HUES64 (cell line): ENCODE data around the gene EDC3.
A peak's percentile ranks its signal among the peaks of the same experiment; 100 is the strongest.

Experiments used
- H3K27ac ChIP-seq: 2 replicates; pipeline ENCODE4 v1.7.0; 2013; ENCODE audit warnings: low read depth, low read length, inconsistent platforms
- H3K27me3 ChIP-seq: 2 replicates; pipeline ENCODE4 v1.6.1; 2013; ENCODE audit warnings: mild to moderate bottlenecking, low read length; ENCODE audit not compliant: insufficient read depth
- H3K36me3 ChIP-seq: 2 replicates; pipeline ENCODE4 v1.6.1; 2013; ENCODE audit warnings: mild to moderate bottlenecking, low read length; ENCODE audit not compliant: insufficient read depth
- H3K4me1 ChIP-seq: 2 replicates; pipeline ENCODE4 v1.6.1; 2013; ENCODE audit warnings: mild to moderate bottlenecking, low read length, moderate library complexity; ENCODE audit not compliant: insufficient read depth
- H3K4me3 ChIP-seq: 2 replicates; pipeline ENCODE4 v1.5.1; 2013; ENCODE audit warnings: mild to moderate bottlenecking, low read length, moderate library complexity
- H3K9ac ChIP-seq: 2 replicates; pipeline ENCODE4 v1.6.1; 2013; ENCODE audit warnings: mild to moderate bottlenecking, low read depth, low read length
- H3K9me3 ChIP-seq: 2 replicates; pipeline ENCODE4 v1.6.1; 2013; ENCODE audit warnings: low read depth, low read length; ENCODE audit not compliant: insufficient read depth
- WGBS: fragments of 150-250, 120-280 bp; methylation state at CpG from one replicate; pipeline ENCODE4 v1.1.7; 2013; ENCODE audit warnings: missing lambda C conversion rate; 5-methylcytosine and 5-hydroxymethylcytosine counted together

Gene EDC3

DNA sequence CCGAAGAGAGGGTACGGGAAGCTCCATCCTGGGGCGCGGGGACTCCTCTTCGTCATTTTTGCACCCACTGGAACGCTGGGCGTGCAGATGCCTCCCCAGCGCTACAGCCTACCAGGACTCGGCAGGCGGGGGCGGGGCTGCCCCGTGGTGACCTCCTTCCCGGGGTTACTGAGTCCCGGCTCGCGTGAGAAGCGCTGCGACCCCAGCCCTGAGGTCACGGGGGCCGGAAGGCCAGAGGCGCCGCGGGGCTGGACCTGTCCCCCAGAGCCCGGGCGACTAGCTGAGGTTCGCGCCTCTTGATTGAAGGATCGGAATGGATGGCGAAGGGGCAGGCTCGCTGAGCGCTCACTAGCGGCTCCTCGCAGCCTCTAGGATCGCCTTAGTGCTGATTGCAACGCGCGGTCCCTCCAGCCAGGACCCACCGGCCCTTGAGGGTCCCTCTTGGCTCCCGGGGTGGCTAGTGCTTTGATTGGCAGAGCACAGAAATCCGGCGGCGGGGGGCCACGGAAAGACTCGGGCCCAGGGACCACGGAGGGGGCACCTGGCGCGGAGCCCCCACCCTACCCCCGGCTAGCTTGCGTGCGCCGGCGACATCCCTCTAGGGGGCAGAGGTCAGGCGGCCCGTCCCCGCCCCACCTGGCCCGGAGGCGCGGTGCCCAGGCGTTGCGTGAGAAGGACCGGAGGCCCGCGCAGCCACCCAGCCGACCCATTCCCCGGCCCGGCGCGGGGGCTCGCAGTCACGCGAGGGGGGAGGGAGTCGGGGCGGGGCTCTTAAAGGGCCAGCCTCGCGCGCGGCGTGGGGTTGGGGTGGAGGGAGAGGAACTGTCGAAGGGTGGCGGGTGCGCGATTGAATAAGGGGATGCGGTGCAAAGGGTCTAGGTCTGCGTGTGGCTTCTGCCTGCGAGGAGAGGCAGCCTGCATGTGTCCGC, 30.3 kb upstream of the EDC3 start:
- Histone ChIP-seq H3K9me3 (no peaks in the 10 kb centered on the region), H3K4me3 (peak overlapping the region; percentile 77), H3K36me3 (no peaks in the 10 kb centered on the region), H3K9ac (peak overlapping the region; percentile 65), H3K27ac (peak overlapping the region; percentile 73; the same call in 1 of the 2 replicates), H3K27me3 (peaks cover 39% of the 10 kb centered on the region), H3K4me1 (peaks cover 4% of the 10 kb centered on the region; the same call in 1 of the 2 replicates)
- WGBS: 4% methylated on average over 86 of the region's 86 CpGs

DNA sequence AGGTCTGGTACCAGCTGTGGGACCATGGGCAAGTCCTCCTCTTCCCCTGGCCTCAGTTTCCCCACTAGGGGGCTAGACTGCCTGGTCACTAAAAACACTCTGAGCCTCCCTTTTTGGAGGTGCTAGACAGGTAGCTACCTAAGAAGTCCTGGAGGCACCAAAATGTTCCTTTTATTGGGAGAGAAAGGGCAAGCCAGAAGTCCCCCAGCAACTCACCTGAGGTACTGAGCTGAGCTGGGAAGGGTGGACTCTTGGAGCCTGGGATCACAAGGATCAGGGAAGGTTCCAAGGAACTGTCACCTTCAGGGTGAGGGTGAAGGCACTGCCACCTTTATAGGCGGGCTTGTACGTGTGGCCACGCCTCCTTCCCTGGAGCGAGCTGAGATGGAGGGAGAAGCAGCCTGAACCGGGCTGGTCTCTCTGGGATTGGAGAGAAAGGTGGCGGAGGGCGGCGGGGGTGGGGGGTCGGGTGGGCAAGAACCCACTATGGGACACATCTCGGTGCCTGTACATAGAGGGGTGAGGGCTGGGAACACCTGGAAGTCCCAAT, 29.5 kb upstream of the EDC3 start, which contains the start of gene CYP1A1:
CYP1A1 (minus strand) TSS at position 304 of the 550 bp plus-strand sequence. CDS start 2,431 bp downstream, outside the sequence.
- peak within 1 kb of the TSS; percentile 73; the same call in 1 of the 2 replicates for H3K27ac ChIP-seq

DNA sequence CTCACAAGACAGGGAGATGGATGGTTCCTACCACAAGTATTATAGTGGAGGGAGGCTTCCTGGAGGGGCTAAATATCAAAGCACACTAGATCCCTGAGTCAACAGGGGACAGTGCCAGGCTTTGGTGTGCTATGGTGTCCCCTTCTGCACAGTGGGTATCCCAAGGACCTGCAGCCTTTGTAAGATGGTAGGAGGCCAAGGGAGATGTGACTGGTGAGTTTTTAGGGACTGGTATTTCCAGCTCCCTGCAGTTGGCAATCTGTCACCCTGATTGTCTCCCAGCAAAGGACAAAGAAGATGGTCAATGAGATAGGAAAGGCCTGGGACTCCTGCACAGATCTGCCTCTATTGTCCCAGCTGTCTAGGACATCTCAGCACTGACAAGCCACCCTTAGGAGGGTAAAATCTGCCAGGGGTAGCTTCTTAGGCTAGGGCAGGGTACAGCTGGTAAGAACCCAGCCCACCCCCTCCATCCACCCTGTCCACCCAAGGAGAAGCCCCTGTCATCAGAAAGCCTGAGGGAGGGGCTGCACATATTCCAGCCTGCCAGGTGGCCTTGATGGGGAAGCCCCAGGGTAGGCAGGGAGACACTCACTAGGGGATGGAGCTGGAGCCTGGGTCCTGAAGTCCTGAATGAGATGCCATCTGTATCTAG, 28.9 kb upstream of the EDC3 start:
- no peak overlapping the region for H3K27ac ChIP-seq
- peaks cover 38% of the 10 kb centered on the region for H3K27me3 ChIP-seq
- H3K9me3 ChIP-seq: no peaks in the 10 kb centered on the region
- H3K4me1 ChIP-seq: peaks cover 4% of the 10 kb centered on the region; the same call in 1 of the 2 replicates
- no peak overlapping the region for H3K4me3 ChIP-seq
- H3K36me3 ChIP-seq: no peaks in the 10 kb centered on the region
- no peak overlapping the region for H3K9ac ChIP-seq

More for the DNA sequence above, 29.5 kb upstream of the EDC3 start, which contains the start of gene CYP1A1:
- peaks cover 38% of the 10 kb centered on the region for H3K27me3 ChIP-seq
- peak within 1 kb of the TSS; percentile 65 for H3K9ac ChIP-seq
- 3% methylated on average over 4 of the region's 10 CpGs for WGBS
- peaks cover 4% of the 10 kb centered on the region; the same call in 1 of the 2 replicates for H3K4me1 ChIP-seq
- no peaks in the 10 kb centered on the region for H3K9me3 ChIP-seq
- H3K36me3 ChIP-seq: no peaks in the 10 kb centered on the region
- peak within 1 kb of the TSS; percentile 77 for H3K4me3 ChIP-seq

DNA sequence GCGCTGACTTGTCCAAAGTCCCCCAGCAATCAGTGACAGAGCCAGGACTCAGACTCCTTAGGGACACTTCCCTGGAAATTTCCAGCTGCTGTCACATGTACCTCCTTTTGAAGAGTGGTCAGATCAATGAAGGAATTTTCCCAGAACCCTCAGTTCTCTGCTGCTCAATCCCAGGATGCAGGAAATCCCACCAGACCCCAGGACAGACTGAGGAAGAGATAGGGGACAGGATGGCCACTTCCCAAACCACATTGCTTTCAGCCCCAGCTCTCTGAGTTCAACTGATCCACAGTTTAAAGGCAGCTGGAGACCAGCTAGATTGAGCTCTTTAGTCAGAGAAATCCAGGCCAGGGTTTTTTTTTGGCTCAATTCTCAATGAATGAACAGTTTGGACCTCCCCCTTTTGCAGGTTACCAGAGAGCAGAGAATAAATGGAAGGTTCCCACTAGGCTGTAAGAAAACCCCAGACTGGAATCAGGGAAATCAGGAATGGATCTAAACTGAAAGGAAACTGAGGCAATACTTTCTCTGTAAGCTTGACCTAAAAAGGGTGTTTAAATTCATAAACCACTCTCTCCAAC, 28.0 kb upstream of the EDC3 start:
- Histone ChIP-seq H3K4me3 (no peak overlapping the region), H3K9me3 (no peaks in the 10 kb centered on the region), H3K27me3 (peaks cover 38% of the 10 kb centered on the region), H3K27ac (no peak overlapping the region), H3K9ac (no peak overlapping the region), H3K4me1 (peaks cover 4% of the 10 kb centered on the region; the same call in 1 of the 2 replicates), H3K36me3 (no peaks in the 10 kb centered on the region)
- WGBS: 90% methylated on average over 1 of the region's 1 CpG

DNA sequence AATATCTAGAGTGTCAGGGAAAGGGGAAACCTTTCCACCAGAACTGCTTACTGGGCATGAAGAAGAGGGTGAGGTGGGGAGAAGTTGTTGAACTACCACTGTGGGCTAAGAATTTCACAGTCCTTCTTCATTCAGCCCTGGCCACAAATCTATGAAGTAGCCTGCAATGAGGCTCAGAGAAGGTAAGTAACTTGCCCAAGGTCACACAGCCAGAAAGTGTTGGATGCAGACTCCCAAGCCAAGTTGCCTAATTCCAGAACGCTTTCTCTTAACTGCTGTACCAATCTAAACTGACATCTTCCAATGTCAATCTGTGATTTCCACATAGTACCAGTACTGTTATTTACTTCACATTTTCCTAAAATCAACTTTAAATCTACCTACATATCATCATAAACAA, 27.4 kb upstream of the EDC3 start:
- Histone ChIP-seq H3K4me1 (peaks cover 4% of the 10 kb centered on the region; the same call in 1 of the 2 replicates), H3K9me3 (no peaks in the 10 kb centered on the region), H3K4me3 (no peak overlapping the region), H3K27ac (no peak overlapping the region), H3K9ac (no peak overlapping the region), H3K27me3 (peaks cover 38% of the 10 kb centered on the region), H3K36me3 (no peaks in the 10 kb centered on the region)
- 85% methylated on average over 1 of the region's 1 CpG for WGBS

DNA sequence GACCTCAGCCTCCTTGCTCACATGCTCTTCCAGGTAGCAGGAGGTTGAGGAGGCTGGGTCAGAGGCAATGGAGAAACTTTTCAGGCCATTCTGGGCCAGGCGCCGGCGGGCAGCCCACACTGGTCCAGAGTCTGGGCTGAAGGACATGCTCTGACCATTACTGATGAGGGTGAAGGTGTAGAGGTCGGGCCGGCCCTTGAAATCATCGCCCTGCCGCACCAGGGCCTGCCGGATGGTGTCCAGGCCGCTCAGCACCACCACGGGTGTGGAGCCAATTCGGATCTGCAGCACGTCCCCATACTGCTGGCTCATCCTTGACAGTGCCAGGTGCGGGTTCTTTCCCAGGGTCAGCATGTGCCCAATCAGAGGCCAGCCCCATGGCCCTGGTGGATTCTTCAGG, 26.8 kb upstream of the EDC3 start:
- H3K4me3 ChIP-seq: no peak overlapping the region
- peaks cover 33% of the 10 kb centered on the region for H3K27me3 ChIP-seq
- 92% methylated on average over 13 of the region's 13 CpGs for WGBS
- no peaks in the 10 kb centered on the region for H3K36me3 ChIP-seq
- no peaks in the 10 kb centered on the region for H3K9me3 ChIP-seq
- H3K9ac ChIP-seq: no peak overlapping the region
- peaks cover 4% of the 10 kb centered on the region; the same call in 1 of the 2 replicates for H3K4me1 ChIP-seq
- no peak overlapping the region for H3K27ac ChIP-seq

DNA sequence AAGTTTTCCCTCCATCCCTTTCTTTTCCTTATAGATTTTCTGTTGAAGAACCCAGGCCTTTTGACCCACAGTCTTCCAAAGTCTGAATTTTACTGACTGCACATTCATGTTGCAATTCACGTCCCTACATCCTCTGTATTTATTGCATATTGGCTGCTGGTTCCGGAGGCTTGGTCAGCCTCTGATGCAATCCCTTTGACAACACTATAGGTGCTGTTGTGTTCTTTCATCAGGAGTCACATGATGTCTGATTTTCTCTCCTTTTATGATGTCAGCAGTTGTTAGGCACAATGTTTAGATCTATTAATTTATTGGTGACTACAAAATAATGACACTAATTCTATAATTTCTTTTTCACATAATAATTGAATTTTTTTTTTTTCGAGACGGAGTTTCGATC, 20.8 kb upstream of the EDC3 start:
- H3K4me3 ChIP-seq: no peak overlapping the region
- no peaks in the 10 kb centered on the region for H3K36me3 ChIP-seq
- H3K9me3 ChIP-seq: no peaks in the 10 kb centered on the region
- no peaks in the 10 kb centered on the region for H3K27me3 ChIP-seq
- H3K4me1 ChIP-seq: no peaks in the 10 kb centered on the region
- H3K27ac ChIP-seq: no peak overlapping the region
- no peak overlapping the region for H3K9ac ChIP-seq
- 90% methylated on average over 5 of the region's 5 CpGs for WGBS

DNA sequence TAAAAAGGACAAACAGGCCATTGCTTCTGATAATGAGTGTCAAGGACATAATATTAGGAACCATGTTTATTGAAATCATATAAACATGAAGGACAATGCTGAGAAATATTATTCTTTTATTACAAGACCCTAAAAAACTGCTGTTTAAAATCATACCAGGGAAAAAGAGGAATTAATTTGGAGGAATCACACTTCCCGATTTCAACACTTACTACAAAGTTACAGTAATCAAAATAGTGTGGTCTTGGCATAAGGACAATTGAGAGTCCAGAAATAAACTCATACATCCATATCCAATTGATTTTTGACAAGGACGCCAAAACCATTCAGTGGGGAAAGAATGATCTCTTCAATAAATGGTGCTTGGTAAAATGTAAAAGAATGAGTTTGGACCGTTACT, 16.5 kb upstream of the EDC3 start:
- WGBS: no CpG with 5 or more reads among the region's 3 CpGs
- Histone ChIP-seq H3K4me3 (no peak overlapping the region), H3K9me3 (no peaks in the 10 kb centered on the region), H3K36me3 (no peaks in the 10 kb centered on the region), H3K27ac (no peak overlapping the region), H3K27me3 (peaks cover 11% of the 10 kb centered on the region), H3K4me1 (no peaks in the 10 kb centered on the region), H3K9ac (no peak overlapping the region)

DNA sequence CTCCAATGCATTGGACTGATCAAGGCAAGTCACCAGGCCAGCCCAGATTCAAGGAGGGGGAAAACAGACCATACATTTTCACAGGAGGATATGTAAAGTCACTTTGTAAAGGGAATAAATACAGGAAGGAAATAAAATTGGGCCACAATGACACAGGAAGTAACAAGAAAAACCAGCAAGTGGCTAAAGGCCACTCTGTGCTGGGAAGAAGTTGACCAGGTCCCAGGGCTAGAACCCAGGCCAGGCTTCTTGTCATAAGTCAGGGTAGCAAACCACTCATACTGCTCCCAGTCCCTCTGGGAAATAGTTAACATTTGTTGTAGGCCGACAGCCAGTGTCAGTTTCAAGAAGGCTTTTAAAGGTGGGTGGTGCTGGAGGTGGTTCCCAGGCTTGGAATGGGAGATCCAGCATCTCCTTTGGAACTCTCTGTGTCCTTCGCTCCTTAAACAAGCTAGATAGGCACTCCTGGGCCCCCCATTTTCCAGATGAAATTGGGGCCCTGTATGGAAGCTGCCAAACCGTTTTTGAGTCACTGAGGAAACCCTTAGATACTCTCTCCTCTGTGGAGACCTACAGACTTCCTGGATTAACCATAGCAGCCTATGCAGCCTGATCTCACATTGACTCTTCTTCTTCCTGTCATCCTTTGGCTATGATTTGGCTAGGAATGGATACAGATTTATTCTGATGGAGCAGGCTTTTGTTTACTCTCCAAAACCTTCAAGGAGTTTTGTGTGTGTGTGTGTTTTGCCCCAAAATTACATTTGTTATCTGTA, 14.7 kb upstream of the EDC3 start:
- Histone ChIP-seq H3K4me1 (no peaks in the 10 kb centered on the region), H3K9me3 (no peaks in the 10 kb centered on the region), H3K27ac (no peak overlapping the region), H3K36me3 (no peaks in the 10 kb centered on the region), H3K27me3 (peaks cover 17% of the 10 kb centered on the region), H3K9ac (no peak overlapping the region), H3K4me3 (no peak overlapping the region)
- WGBS: 71% methylated on average over 3 of the region's 3 CpGs

DNA sequence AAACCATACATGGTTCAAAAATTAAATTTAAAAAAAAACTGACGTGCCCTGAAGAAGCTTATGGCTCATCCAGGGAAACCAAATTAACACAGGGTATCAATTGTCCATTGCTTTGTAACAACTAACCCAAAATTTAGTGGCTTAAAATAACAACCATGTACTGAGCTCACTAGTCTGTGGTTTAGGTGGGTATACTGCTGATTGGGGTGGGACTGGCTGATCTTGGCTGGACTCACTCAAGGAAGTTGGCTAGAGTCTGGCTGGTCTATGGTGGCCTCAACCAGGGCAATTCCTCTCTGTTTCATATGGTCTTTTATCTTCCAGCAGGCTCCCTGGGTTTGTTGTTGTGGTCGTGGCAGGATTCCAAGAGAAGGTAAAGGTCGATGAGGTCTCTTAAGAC, 14.1 kb upstream of the EDC3 start:
- 69% methylated on average over 3 of the region's 3 CpGs for WGBS
- H3K9me3 ChIP-seq: no peaks in the 10 kb centered on the region
- no peaks in the 10 kb centered on the region for H3K4me1 ChIP-seq
- peaks cover 20% of the 10 kb centered on the region for H3K27me3 ChIP-seq
- no peak overlapping the region for H3K4me3 ChIP-seq
- no peak overlapping the region for H3K27ac ChIP-seq
- no peaks in the 10 kb centered on the region for H3K36me3 ChIP-seq
- H3K9ac ChIP-seq: no peak overlapping the region
